HepG2 (cell line): Measurements from ENCODE around the gene CDC25C. TPM values are rescaled to one million over a fixed set of nuclear protein-coding genes. Genes with fewer than 3 reads are reported as not detected.

Experiments used
- AGO1 ChIP-seq: fragments of 200-400 bp; formaldehyde crosslinking; IDR thresholded peaks from 2 replicates; pipeline ENCODE4 v1.6.1; 2017; ENCODE audit warnings: mild to moderate bottlenecking, low read depth, low read length, moderate library complexity; ENCODE audit not compliant: poor library complexity, severe bottlenecking
- GTF2F1 ChIP-seq: fragments of 150-350 bp; IDR thresholded peaks from 2 replicates; pipeline ENCODE4 v1.6.1; 2014; ENCODE audit warnings: low read length
- HIVEP1 ChIP-seq: sonication (generic); formaldehyde crosslinking; IDR thresholded peaks from 2 replicates; pipeline ENCODE4 v1.4.0; 2020; ENCODE audit warnings: mild to moderate bottlenecking, missing genetic modification reagents
- NFIB ChIP-seq: sonication (generic); formaldehyde crosslinking; IDR thresholded peaks from 2 replicates; pipeline ENCODE4 v1.9.0; 2021; ENCODE audit warnings: missing genetic modification reagents, mild to moderate bottlenecking, borderline replicate concordance
- ZNF24 ChIP-seq: fragments of 450-650 bp; IDR thresholded peaks from 2 replicates; pipeline ENCODE4 v1.6.1; 2017; ENCODE audit warnings: antibody characterized with exemption, mild to moderate bottlenecking
- ZNF251 ChIP-seq: sonication (generic); formaldehyde crosslinking; IDR thresholded peaks from 2 replicates; pipeline ENCODE4 v1.9.0; 2021; ENCODE audit warnings: mild to moderate bottlenecking, missing genetic modification reagents
- ZNF282 ChIP-seq: fragments of 450-650 bp; IDR thresholded peaks from 2 replicates; pipeline ENCODE4 v1.6.1; 2018; ENCODE audit not compliant: partially characterized antibody
- ZNF530 ChIP-seq: sonication (generic); formaldehyde crosslinking; IDR thresholded peaks from 2 replicates; pipeline ENCODE4 v1.5.0; 2020; ENCODE audit warnings: low read depth, mild to moderate bottlenecking, missing genetic modification reagents
- polyA plus RNA-seq, 8 experiments: library from polyadenylated mRNA; depleted of rRNA in 3 of 8; stranded (reverse) in 7 of 8; unstranded in 1 of 8; fragments of >200 nt; fragmentation: Illumina TruSeq in 4 of 8; extraction: Trizol in 4 of 8; gene quantifications; 2 replicates each; pipeline versions ENCODE4 v1.2.1 to v1.2.3, GENCODE V29; 2011 to 2016; ENCODE audit warnings: low read depth in 4 of 8, missing spikeins in 1 of 8, mixed read lengths in 1 of 8; ENCODE audit not compliant: insufficient read depth in 1 of 8
- total RNA-seq, 5 experiments: library from RNA; depleted of rRNA; stranded (reverse); fragments of >200 nt; fragmentation: Illumina TruSeq; extraction: Trizol; gene quantifications; 2 replicates each; pipeline ENCODE4 v1.2.3, GENCODE V29; 2016; ENCODE audit warnings: low read depth in 1 of 5
- TF ChIP-seq, protein P1 (sequence below): sonication (generic); formaldehyde crosslinking; IDR thresholded peaks from 2 replicates; pipeline ENCODE4 v1.4.0; 2020; ENCODE audit warnings: mild to moderate bottlenecking, missing genetic modification reagents
- TF ChIP-seq, protein P2 (sequence below): sonication (generic); formaldehyde crosslinking; IDR thresholded peaks from 2 replicates; pipeline ENCODE4 v1.5.1; 2020; ENCODE audit warnings: missing genetic modification reagents, mild to moderate bottlenecking, borderline replicate concordance
- TF ChIP-seq, protein P3 (sequence below): sonication (generic); formaldehyde crosslinking; IDR thresholded peaks from 2 replicates; pipeline ENCODE4 v1.5.0; 2020; ENCODE audit warnings: mild to moderate bottlenecking, missing genetic modification reagents, borderline replicate concordance
- TF ChIP-seq, protein P4 (sequence below): sonication (generic); formaldehyde crosslinking; IDR thresholded peaks from 2 replicates; pipeline ENCODE4 v1.9.0; 2021; ENCODE audit warnings: mild to moderate bottlenecking, missing genetic modification reagents

CDC25C gene
- total and polyA plus RNA-seq, 2 of the 13 experiments (the other 11 are each of a cell fraction or from before 2014, with no cell fraction given) = 17.7 to 27.6 TPM

DNA sequence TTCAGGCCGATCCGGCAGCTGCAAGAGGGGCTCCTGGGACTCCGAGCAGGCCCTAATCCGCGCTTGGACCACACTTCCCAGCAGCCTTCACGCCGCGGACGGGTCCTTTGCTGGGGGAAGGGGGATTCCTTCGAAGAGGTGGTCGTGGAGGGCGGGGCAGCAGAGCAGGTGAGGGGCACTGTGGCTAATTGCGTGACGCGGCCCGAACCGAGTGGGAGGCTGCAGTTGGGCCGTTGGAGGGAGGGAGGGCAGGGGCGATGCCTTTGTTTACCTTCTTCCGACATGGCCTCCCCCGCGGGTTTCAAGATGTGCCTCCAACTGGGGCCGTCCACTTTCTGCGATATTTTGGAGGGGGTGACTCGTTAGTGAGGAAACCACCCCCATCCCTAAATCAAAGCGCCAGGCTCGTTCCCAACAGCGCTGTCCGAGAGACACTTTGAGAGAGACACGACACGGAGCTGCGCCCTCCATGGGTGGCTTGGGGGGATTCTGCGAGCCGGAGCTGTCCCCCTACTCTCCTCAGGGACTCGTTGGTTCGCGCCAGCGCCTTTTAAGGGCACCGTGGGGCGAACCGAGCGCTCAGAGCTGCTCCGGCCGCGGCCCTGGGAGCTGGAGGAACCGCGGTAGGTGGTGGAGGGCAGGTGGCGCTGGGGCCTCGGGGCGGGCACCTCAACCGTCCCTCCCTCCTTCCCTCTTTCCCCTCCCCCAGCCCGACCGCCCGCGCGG lies 6.2 kb upstream of the CDC25C start, which contains the start of gene FAM53C (continued):
- TF ChIP-seq, protein P1, sequence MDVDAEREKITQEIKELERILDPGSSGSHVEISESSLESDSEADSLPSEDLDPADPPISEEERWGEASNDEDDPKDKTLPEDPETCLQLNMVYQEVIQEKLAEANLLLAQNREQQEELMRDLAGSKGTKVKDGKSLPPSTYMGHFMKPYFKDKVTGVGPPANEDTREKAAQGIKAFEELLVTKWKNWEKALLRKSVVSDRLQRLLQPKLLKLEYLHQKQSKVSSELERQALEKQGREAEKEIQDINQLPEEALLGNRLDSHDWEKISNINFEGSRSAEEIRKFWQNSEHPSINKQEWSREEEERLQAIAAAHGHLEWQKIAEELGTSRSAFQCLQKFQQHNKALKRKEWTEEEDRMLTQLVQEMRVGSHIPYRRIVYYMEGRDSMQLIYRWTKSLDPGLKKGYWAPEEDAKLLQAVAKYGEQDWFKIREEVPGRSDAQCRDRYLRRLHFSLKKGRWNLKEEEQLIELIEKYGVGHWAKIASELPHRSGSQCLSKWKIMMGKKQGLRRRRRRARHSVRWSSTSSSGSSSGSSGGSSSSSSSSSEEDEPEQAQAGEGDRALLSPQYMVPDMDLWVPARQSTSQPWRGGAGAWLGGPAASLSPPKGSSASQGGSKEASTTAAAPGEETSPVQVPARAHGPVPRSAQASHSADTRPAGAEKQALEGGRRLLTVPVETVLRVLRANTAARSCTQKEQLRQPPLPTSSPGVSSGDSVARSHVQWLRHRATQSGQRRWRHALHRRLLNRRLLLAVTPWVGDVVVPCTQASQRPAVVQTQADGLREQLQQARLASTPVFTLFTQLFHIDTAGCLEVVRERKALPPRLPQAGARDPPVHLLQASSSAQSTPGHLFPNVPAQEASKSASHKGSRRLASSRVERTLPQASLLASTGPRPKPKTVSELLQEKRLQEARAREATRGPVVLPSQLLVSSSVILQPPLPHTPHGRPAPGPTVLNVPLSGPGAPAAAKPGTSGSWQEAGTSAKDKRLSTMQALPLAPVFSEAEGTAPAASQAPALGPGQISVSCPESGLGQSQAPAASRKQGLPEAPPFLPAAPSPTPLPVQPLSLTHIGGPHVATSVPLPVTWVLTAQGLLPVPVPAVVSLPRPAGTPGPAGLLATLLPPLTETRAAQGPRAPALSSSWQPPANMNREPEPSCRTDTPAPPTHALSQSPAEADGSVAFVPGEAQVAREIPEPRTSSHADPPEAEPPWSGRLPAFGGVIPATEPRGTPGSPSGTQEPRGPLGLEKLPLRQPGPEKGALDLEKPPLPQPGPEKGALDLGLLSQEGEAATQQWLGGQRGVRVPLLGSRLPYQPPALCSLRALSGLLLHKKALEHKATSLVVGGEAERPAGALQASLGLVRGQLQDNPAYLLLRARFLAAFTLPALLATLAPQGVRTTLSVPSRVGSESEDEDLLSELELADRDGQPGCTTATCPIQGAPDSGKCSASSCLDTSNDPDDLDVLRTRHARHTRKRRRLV (CRISPR knock-in tag) = 0 out of 2 replicates have a peak, but pooled peaks have one; percentile 24
- TF ChIP-seq ZNF530 (CRISPR knock-in tag) (no peak), ZNF24 (no peak), ZNF251 (no peak), ZNF282 (no peak), AGO1 (peak; percentile 50), GTF2F1 (peak; percentile 85), HIVEP1 (CRISPR knock-in tag) (no peak; the same call in 1 of the 2 replicates), NFIB (no peak)
- TF ChIP-seq, protein P2, sequence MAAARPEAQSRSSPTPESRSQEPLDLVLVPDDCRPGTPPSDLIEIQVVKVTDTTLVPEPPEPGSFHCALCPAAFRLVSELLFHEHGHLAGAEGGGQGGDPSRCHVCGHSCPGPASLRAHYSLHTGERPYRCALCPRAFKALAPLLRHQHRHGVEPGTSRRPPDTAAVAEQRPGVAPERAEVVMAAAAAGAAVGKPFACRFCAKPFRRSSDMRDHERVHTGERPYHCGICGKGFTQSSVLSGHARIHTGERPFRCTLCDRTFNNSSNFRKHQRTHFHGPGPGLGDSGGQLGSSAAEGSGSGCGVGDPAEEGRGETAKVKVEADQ (CRISPR knock-in tag) = no peak
- TF ChIP-seq, protein P3, sequence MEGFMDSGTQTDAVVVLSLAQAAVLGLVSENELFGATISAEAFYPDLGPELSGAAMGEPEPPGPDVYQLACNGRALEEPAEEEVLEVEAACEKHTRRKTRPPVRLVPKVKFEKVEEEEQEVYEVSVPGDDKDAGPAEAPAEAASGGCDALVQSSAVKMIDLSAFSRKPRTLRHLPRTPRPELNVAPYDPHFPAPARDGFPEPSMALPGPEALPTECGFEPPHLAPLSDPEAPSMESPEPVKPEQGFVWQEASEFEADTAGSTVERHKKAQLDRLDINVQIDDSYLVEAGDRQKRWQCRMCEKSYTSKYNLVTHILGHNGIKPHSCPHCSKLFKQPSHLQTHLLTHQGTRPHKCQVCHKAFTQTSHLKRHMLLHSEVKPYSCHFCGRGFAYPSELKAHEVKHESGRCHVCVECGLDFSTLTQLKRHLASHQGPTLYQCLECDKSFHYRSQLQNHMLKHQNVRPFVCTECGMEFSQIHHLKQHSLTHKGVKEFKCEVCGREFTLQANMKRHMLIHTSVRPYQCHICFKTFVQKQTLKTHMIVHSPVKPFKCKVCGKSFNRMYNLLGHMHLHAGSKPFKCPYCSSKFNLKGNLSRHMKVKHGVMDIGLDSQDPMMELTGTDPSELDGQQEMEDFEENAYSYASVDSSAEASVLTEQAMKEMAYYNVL (CRISPR knock-in tag) = peak; percentile 87
- TF ChIP-seq, protein P4, sequence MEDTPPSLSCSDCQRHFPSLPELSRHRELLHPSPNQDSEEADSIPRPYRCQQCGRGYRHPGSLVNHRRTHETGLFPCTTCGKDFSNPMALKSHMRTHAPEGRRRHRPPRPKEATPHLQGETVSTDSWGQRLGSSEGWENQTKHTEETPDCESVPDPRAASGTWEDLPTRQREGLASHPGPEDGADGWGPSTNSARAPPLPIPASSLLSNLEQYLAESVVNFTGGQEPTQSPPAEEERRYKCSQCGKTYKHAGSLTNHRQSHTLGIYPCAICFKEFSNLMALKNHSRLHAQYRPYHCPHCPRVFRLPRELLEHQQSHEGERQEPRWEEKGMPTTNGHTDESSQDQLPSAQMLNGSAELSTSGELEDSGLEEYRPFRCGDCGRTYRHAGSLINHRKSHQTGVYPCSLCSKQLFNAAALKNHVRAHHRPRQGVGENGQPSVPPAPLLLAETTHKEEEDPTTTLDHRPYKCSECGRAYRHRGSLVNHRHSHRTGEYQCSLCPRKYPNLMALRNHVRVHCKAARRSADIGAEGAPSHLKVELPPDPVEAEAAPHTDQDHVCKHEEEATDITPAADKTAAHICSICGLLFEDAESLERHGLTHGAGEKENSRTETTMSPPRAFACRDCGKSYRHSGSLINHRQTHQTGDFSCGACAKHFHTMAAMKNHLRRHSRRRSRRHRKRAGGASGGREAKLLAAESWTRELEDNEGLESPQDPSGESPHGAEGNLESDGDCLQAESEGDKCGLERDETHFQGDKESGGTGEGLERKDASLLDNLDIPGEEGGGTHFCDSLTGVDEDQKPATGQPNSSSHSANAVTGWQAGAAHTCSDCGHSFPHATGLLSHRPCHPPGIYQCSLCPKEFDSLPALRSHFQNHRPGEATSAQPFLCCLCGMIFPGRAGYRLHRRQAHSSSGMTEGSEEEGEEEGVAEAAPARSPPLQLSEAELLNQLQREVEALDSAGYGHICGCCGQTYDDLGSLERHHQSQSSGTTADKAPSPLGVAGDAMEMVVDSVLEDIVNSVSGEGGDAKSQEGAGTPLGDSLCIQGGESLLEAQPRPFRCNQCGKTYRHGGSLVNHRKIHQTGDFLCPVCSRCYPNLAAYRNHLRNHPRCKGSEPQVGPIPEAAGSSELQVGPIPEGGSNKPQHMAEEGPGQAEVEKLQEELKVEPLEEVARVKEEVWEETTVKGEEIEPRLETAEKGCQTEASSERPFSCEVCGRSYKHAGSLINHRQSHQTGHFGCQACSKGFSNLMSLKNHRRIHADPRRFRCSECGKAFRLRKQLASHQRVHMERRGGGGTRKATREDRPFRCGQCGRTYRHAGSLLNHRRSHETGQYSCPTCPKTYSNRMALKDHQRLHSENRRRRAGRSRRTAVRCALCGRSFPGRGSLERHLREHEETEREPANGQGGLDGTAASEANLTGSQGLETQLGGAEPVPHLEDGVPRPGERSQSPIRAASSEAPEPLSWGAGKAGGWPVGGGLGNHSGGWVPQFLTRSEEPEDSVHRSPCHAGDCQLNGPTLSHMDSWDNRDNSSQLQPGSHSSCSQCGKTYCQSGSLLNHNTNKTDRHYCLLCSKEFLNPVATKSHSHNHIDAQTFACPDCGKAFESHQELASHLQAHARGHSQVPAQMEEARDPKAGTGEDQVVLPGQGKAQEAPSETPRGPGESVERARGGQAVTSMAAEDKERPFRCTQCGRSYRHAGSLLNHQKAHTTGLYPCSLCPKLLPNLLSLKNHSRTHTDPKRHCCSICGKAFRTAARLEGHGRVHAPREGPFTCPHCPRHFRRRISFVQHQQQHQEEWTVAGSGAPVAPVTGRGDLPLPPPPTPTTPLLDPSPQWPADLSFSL (CRISPR knock-in tag) = no peak
